GM21825 (cell line): ENCODE data around the gene CAMK4.
"Not testable (repeated sequence)": the region's sequence is repeated elsewhere in the genome, so short reads cannot be mapped to it uniquely, and the experiment has no call there.

Experiments
- ATAC-seq: cut with Tn5 transposase; IDR thresholded peaks from one replicate; pipeline ENCODE4 v1.9.1; 2021; ENCODE audit warnings: mild to moderate bottlenecking, moderate library complexity; ENCODE audit not compliant: unreplicated experiment

The CAMK4 gene

DNA sequence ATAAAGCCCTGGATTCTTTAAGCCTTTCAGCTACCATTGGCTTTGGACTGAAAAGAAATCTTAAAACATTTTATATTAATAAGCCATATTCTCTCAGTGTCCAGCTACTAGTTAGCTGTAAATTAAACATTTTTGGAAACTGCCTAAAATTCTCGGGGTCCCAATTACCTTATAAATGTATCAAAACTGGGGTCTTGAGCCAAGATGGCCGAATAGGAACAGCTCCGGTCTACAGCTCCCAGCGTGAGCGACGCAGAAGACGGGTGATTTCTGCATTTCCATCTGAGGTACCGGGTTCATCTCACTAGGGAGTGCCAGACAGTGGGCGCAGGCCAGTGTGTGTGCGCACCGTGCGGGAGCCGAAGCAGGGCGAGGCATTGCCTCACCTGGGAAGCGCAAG, 77.9 kb downstream of the CAMK4 start:
- ATAC-seq: not testable (repeated sequence)

- no peak for ATAC-seq
Observed at GRCh38 chr5:111308951-111309350, 84.8 kb downstream of the CAMK4 start.

GRCh38 chr5:111309384-111309783, 85.2 kb downstream of the CAMK4 start:
- no peak for ATAC-seq

DNA sequence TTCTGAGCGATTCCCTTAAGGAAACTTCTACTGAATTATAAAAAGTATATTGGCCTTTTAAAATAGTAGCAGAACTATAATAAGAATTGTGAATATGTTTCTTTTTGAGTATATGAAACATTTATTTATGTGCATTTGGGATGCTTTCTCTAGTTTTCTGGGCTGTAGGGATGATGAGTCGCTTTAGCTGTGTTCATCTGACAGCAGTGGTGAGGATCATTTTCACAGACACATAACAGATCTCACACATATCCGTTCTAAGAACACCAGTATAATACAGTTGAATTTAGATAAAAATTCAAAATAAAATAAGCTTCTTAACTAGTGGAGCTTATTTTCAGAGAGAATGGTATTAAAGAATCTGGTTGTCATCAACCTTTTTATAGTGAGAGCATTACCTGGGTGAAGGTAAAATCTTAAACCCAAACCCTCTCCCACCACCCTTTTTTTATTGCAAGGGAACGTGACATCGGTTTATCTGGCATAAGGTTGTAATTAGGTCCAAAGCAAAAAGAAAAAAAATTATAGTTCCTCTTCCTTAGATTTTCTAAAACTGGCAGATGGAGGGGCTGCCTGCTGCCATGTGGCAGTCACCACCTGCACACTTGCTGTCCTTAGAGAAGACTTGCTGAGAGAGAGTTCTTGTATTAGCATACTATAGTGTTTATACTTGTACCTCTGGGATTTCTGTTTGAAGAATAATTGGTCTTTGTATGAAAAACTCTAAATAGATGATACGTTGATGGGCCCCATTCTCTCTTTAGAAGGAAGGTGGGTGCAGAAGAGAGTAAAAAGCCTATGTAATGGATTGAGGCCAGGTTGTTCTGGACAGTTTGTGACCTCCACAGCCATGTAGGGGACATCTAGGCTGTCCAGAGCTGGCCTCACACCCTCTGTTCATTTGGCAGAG, 86.8 kb downstream of the CAMK4 start:
- no peak for ATAC-seq

GRCh38 chr5:111311666-111312065, 87.5 kb downstream of the CAMK4 start:
- ATAC-seq: no peak

DNA sequence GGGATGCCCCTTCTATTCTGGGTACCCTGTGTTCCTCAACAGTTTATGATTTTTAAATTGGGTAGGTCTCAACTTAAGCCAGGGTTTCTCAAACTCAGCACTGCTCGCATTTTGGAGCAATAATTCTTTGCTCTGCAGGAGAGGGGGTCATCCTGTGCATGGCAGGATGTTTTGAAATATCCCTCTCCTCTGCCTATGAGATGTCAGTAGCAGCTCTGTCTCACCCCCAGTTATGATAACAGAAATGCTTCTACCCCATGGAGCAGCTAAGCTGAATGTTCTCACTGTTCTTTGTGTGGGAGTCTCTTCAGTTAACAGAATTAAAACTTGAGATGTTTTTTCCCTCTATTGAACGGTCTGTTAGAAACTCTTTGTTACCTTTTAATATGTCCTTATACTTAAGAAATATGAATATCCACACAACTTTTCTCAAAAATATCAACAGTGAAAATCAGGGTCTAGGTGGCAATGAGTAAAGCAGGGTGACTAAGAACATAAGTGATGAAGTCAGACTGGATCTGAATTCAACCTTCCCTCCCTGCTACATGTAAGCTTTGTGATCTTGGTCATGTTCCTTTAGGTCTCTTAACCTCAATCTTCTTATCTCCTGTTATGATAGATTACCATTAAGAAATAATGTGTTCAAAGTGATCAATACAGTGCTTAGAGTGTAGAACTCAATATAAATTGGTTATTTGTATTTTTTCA, 89.0 kb downstream of the CAMK4 start:
- no peak for ATAC-seq

GRCh38 chr5:111320953-111321352, 96.8 kb downstream of the CAMK4 start:
- no peak for ATAC-seq

GRCh38 chr5:111321376-111321775, 97.2 kb downstream of the CAMK4 start:
- no peak for ATAC-seq

DNA sequence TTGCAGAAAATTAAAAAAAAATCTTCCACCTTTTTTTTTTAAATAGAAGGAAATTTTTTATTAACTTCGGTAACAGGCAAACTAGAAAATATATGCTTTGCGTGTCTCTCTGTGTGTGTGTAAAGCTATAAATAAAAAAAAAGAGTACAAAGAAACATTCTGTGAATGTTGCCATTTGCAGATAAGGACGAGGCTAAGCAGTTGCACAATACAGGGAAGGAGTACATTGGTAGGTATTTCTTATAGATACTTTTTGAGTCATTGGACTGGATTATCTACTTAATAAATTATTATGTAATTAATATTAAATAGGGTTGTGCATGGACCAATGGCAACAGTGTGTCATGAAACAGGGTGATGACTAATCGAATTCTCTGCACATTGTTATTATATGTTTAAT, 102.4 kb downstream of the CAMK4 start:
- ATAC-seq: no peak

DNA sequence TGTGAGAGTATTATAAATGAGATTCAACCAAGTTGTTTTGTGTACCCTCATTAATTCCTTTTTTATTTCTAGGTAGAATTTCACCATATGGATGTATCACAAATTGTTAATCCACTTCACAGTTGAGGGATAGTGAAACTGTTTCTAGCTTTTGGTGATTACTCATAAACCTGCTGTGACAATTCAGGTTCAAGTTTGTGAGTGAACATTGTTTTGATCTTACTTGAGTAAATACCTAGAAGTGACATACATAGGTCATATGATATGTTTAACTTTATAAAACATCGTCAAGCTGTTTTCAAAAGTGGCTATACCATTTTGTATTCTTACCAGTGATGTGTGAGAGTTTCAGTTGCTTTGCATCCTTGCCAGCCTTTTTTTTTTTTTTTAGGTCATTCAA, 112.9 kb downstream of the CAMK4 start:
- no peak for ATAC-seq

- no peak for ATAC-seq
Observed at GRCh38 chr5:111337688-111338087, 113.5 kb downstream of the CAMK4 start.

DNA sequence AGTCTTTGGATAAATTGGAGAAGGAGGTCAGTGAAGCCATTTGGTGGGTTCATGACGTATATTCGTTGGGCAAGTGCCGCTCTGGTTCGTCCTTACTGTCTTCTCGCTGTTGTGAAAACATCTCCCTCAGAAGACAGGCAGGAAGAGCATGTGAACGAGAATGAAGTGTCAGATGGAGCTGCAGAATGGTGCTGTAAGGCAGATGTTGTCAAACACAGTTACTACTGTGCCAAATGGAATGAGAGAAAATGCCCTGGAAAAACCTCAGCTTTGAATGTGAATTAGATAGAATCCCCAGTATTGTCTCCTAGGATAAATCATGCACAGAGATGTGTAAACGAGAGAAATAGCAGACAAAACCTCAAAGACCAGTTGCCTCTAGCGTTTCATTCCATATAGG, 121.5 kb downstream of the CAMK4 start:
- no peak for ATAC-seq

GRCh38 chr5:111347021-111347420, 122.8 kb downstream of the CAMK4 start:
- no peak for ATAC-seq

DNA sequence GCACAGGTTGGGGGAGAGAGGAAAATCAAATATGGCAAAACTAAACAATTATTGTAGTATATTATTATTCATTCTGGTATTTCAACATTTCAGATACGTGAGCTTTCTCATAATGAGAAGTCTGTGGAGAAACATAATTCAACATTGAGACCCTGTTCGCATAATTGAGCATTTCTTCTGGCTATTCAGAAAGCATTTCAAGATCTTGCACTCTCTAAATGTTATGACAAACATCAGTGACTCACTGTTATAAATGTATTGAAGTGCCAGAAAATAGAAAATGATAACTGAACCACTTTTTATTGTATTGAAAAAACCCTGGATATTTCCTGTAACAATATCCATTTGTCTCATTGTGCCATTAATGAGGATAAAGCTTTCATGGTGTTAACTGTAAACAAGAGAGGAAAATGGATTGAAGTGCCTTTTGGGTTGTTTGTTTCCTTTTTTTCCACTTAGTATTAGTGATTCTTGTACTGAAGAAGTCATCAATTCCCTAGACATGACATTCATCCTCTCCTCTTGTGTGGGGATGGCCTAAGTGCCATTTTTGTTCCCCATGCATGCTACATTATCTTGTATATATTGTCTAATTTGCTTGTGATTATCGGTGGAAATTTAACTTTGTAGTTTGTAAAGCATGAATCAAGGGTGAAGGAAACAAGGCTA, 124.6 kb downstream of the CAMK4 start:
- ATAC-seq: no peak

DNA sequence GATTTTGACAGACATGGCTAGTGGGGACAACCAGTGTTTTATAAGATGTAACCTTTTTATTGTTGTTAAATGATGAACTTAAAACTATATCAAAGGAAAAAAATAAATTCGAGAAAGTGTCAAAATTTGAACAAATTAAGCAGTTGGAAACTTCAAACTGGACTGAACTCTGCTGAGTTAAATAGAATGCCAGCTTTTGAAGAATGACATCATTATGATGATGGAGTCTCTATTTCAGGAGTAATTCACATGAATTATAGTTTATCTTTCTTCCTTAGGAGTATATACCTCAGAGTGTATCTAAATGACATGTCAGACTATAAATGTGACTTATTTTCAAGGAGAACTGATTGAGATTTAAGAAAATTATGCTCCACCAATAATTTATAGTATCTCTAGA, 125.2 kb downstream of the CAMK4 start:
- no peak for ATAC-seq

- ATAC-seq: no peak
Observed at GRCh38 chr5:111353035-111353434, 128.9 kb downstream of the CAMK4 start.

DNA sequence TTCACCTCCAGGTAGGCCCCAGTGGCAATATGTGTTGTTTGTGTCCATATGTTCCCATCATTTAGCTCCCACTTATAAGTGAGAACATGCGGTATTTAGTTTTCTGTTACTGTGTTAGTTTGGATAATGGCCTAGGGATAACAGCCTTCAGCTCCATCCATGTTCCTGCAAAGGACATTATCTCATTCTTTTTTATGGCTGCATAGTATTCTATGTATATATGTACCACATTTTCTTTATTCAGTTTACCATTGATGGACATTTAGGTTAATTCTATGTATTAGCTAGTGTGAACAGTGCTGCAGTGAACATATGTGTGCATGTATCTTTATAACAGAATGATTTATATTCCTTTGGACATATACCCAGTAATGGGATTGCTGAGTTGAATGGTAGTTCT, 134.5 kb downstream of the CAMK4 start:
- not testable (repeated sequence) for ATAC-seq

- no peak for ATAC-seq
Observed at GRCh38 chr5:111360173-111360572, 136.0 kb downstream of the CAMK4 start.

GRCh38 chr5:111364992-111365391, 140.8 kb downstream of the CAMK4 start:
- no peak for ATAC-seq

- no peak for ATAC-seq
Observed at GRCh38 chr5:111366388-111366787, 142.2 kb downstream of the CAMK4 start.

DNA sequence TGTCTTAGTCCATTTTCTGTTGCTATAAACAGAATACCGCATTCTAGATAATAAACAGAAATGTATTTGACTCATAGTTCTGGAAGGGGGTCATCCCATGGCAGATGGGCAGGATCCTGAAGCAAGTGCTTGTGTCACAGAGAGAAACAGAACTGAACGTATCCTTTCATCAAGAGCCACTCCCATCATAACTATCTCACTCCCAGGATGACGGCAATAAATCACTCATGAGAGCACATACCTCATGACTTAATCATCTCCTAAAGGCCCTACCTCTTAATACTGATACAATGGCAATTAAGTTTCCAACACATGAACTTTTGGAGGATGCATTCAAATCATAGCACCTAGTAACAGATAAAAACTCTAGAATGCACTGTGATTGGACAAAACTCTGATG, 142.9 kb downstream of the CAMK4 start:
- no peak for ATAC-seq

GRCh38 chr5:111372799-111373198, 148.6 kb downstream of the CAMK4 start:
- no peak for ATAC-seq
